ENCODE data around the gene AIM2. TPM values are rescaled to one million over a fixed set of nuclear protein-coding genes. Genes with fewer than 3 reads are reported as not detected.
A peak's percentile ranks its signal among the peaks of the same experiment; 100 is the strongest.

The AIM2 gene
- total and polyA plus RNA-seq, 10 of the 15 experiments (the other 5 are each of a cell fraction or from before 2014, with no cell fraction given), result 7.9 to 35.7 (median 12.8) TPM

GRCh38 chr1:159067699-159068621, 8.6 kb downstream of the AIM2 start (continued):
- peak; percentile 58 for TF ChIP-seq POLR2A (IDR thresholded peaks at IDR 0.05; ENCODE audit: low read depth, low read length)
- TF ChIP-seq PKNOX1 (IDR thresholded peaks at IDR 0.05), result peak; percentile 58; the same call in 1 of the 2 replicates
- 0 out of 2 replicates have a peak, but pooled peaks have one; percentile 31 for TF ChIP-seq CHD2 (IDR thresholded peaks at IDR 0.05; ENCODE audit: borderline replicate concordance, low read depth, low read length)
- TF ChIP-seq CBX5 (IDR thresholded peaks at IDR 0.05; ENCODE audit: low read depth), result peak; percentile 88
- TF ChIP-seq SUZ12 (IDR thresholded peaks at IDR 0.05; ENCODE audit: unreplicated experiment), result no peak
- TF ChIP-seq RUNX3 (IDR thresholded peaks at IDR 0.05; ENCODE audit: low read length), result peak; percentile 69
- peak; percentile 63 for TF ChIP-seq ZNF687 (IDR thresholded peaks at IDR 0.05)
- no peak for TF ChIP-seq USF1 (IDR thresholded peaks at IDR 0.05; ENCODE audit: borderline replicate concordance, extremely low read length, insufficient read depth, low read depth, low read length)
- TF ChIP-seq YY1 (IDR thresholded peaks at IDR 0.05; ENCODE audit: low read depth, low read length), result no peak
- 0 out of 2 replicates have a peak, but pooled peaks have one; percentile 50 for TF ChIP-seq ZBED1 (IDR thresholded peaks at IDR 0.05; ENCODE audit: borderline replicate concordance)
- peak; percentile 95 for TF ChIP-seq JUNB (IDR thresholded peaks at IDR 0.05)
- TF ChIP-seq CBFB (IDR thresholded peaks at IDR 0.05; ENCODE audit: low read depth), result peak; percentile 32; the same call in 1 of the 2 replicates
- no peak for TF ChIP-seq TCF12 (IDR thresholded peaks at IDR 0.05; ENCODE audit: low read depth, low read length)
- TF ChIP-seq BCL11A (IDR thresholded peaks at IDR 0.05; ENCODE audit: low read depth, low read length), result peak; percentile 76
- peak; percentile 43; the same call in 1 of the 2 replicates for TF ChIP-seq POLR2AphosphoS5 (IDR thresholded peaks at IDR 0.05; ENCODE audit: low read length)
- TF ChIP-seq MEF2A (IDR thresholded peaks at IDR 0.05; ENCODE audit: insufficient read depth, low read depth, low read length), result peak; percentile 97
- TF ChIP-seq SRF (IDR thresholded peaks at IDR 0.05; ENCODE audit: low read depth in 2 of 2, low read length in 2 of 2), result no peak
- TF ChIP-seq EZH2 (IDR thresholded peaks at IDR 0.05; ENCODE audit: borderline replicate concordance, control insufficient read depth, low read depth, low read length), result no peak
- TF ChIP-seq BRCA1 (IDR thresholded peaks at IDR 0.05; ENCODE audit: low read depth, low read length), result no peak
- no peak for TF ChIP-seq CHD4 (IDR thresholded peaks at IDR 0.05)
- TF ChIP-seq TARDBP (IDR thresholded peaks at IDR 0.05; ENCODE audit: borderline replicate concordance), result no peak
- TF ChIP-seq IKZF2 (IDR thresholded peaks at IDR 0.05), result peak; percentile 92
- peak; percentile 64; the same call in 1 of the 2 replicates for TF ChIP-seq JUND (IDR thresholded peaks at IDR 0.05; ENCODE audit: low read depth, low read length)

All from GM12878 (cell line).